Posterior cingulate gyrus (tissue), 11 donors: ENCODE data around the gene P4HB.

ENCODE experiments used
- DNase-seq, 10 donors: peaks; one replicate each; pipeline versions ENCODE4 v3.0.0 to v3.0.0-alpha.2; 2020 to 2021; ENCODE audit warnings: mixed read lengths in 3 of 10
- intact Hi-C: fragments of 100-400 bp; cut with DNase I; formaldehyde crosslinking; loops from one replicate; pipeline ENCODE4 v1.15.1; 2023

The P4HB gene

GRCh38 chr17:81802856-81803643 is 57.3 kb downstream of the P4HB start:
- DNase-seq: no peak
- intact Hi-C loops: no loop called here

GRCh38 chr17:81802048-81802758 is 58.1 kb downstream of the P4HB start:
- intact Hi-C loops: no loop called here
- DNase-seq: no peak

GRCh38 chr17:81801327-81801726 is 59.0 kb downstream of the P4HB start:
- no peak for DNase-seq
- intact Hi-C loops: no loop called here

GRCh38 chr17:81794509-81794908 is 65.8 kb downstream of the P4HB start:
- no peak for DNase-seq
- intact Hi-C loops: no loop called here

GRCh38 chr17:81794074-81794476 is 66.3 kb downstream of the P4HB start:
- no peak for DNase-seq
- intact Hi-C loops: no loop called here
